Left renal cortex interstitium (tissue), 4 donors: ENCODE results near the gene MAP3K3. TPM values are rescaled to one million over a fixed set of nuclear protein-coding genes. Genes with fewer than 3 reads are reported as not detected.
"Not testable (repeated sequence)": the region's sequence is repeated elsewhere in the genome, so short reads cannot be mapped to it uniquely, and the experiment has no call there.

ENCODE experiments used
- DNase-seq, 4 donors: peaks; one replicate each; pipeline ENCODE4 v3.0.0-alpha.2; 2013; ENCODE audit warnings: low read depth in 4 of 4, low spot score in 2 of 4, missing footprints in 1 of 4
- polyA plus RNA-seq, 4 donors: library from polyadenylated mRNA; unstranded; fragments of 120-200 nt; gene quantifications; one replicate each; pipeline ENCODE4 v1.2.1, GENCODE V29; 2013; ENCODE audit not compliant: insufficient read length in 4 of 4

MAP3K3 gene
- polyA plus RNA-seq, 4 donors, result 27.5 to 34.9 (median 31.3) TPM

- no peak for DNase-seq
Measured at GRCh38 chr17:63703556-63704258, 81.5 kb downstream of the MAP3K3 start.

- DNase-seq, result no peak
Measured at GRCh38 chr17:63704259-63704576, 82.0 kb downstream of the MAP3K3 start.

GRCh38 chr17:63704836-63705235 lies 82.6 kb downstream of the MAP3K3 start:
- DNase-seq, result no peak

- no peak for DNase-seq
Measured at GRCh38 chr17:63705657-63706056, 83.4 kb downstream of the MAP3K3 start.

- DNase-seq, result no peak
Measured at GRCh38 chr17:63706336-63707082, 84.3 kb downstream of the MAP3K3 start.

- no peak for DNase-seq
Measured at GRCh38 chr17:63707151-63707550, 84.9 kb downstream of the MAP3K3 start.

GRCh38 chr17:63709110-63709509 lies 86.9 kb downstream of the MAP3K3 start:
- DNase-seq, result no peak

GRCh38 chr17:63714550-63715277 lies 92.5 kb downstream of the MAP3K3 start:
- DNase-seq, result peak in 1 of 4 donors; percentile 24

GRCh38 chr17:63716426-63716825 lies 94.2 kb downstream of the MAP3K3 start:
- no peak for DNase-seq

- DNase-seq, result no peak
Measured at GRCh38 chr17:63718988-63719387, 96.8 kb downstream of the MAP3K3 start.

GRCh38 chr17:63720194-63720593 lies 98.0 kb downstream of the MAP3K3 start:
- not testable (repeated sequence) for DNase-seq

GRCh38 chr17:63722403-63722802 lies 100.2 kb downstream of the MAP3K3 start:
- DNase-seq, result no peak

- DNase-seq, result no peak
Measured at GRCh38 chr17:63735691-63736090, 113.5 kb downstream of the MAP3K3 start.

- peak in 1 of 4 donors; percentile 6 for DNase-seq
Measured at GRCh38 chr17:63740464-63741142, 118.4 kb downstream of the MAP3K3 start.

GRCh38 chr17:63741143-63741407 lies 118.9 kb downstream of the MAP3K3 start:
- DNase-seq, result no peak

- peak; percentile 88 to 97 (median 93) for DNase-seq
Measured at GRCh38 chr17:63741408-63742173, 119.4 kb downstream of the MAP3K3 start, which contains the start of gene STRADA. Gene STRADA, minus strand, starts transcription at chr17:63741799. Its CDS starts 13,430 bp downstream, at chr17:63728369.
